OCI-LY1 (cell line): Measurements from ENCODE around the gene CAPZA1.

Source experiments
- H2AFZ ChIP-seq: fragments of 200-600 bp; sonication (generic), shearing (Covaris generic); 2 replicates; pipeline ENCODE4 v1.6.0; 2014; ENCODE audit warnings: antibody characterized with exemption, mild to moderate bottlenecking, low read length
- H3F3A ChIP-seq: fragments of 200-600 bp; sonication (generic), shearing (Covaris generic); 2 replicates; pipeline ENCODE4 v1.6.0; 2014; ENCODE audit warnings: mild to moderate bottlenecking, antibody characterized with exemption, low read length, moderate library complexity; ENCODE audit not compliant: insufficient read depth
- H3K27ac ChIP-seq: fragments of 200-600 bp; sonication (generic); 2 replicates; pipeline ENCODE4 v1.5.1; 2014; ENCODE audit warnings: low read length, mixed run types, mild to moderate bottlenecking, low read depth; ENCODE audit not compliant: poor library complexity, severe bottlenecking
- H3K27me3 ChIP-seq: fragments of 200-600 bp; sonication (generic); 2 replicates; pipeline ENCODE4 v1.6.0; 2014; ENCODE audit warnings: antibody characterized with exemption, mild to moderate bottlenecking, low read length, moderate library complexity; ENCODE audit not compliant: insufficient read depth
- H3K36me3 ChIP-seq: fragments of 200-600 bp; sonication (generic); 2 replicates; pipeline ENCODE4 v1.6.1; 2014; ENCODE audit warnings: mild to moderate bottlenecking, antibody characterized with exemption, low read length, moderate library complexity, mixed read lengths; ENCODE audit not compliant: insufficient read depth
- H3K4me1 ChIP-seq: fragments of 200-600 bp; sonication (generic); 2 replicates; pipeline ENCODE4 v1.5.1; 2014; ENCODE audit warnings: mild to moderate bottlenecking, low read length, moderate library complexity; ENCODE audit not compliant: insufficient read depth, severe bottlenecking
- H3K4me2 ChIP-seq: fragments of 200-600 bp; sonication (generic), shearing (Covaris generic); 2 replicates; pipeline ENCODE4 v1.6.1; 2014; ENCODE audit warnings: low read length
- H3K4me3 ChIP-seq: fragments of 200-600 bp; sonication (generic); 2 replicates; pipeline ENCODE4 v1.5.1; 2014; ENCODE audit warnings: low read length, low read depth, mild to moderate bottlenecking, mixed read lengths; ENCODE audit not compliant: poor library complexity, severe bottlenecking
- H3K79me2 ChIP-seq: fragments of 200-600 bp; shearing (Covaris generic); 2 replicates; pipeline ENCODE4 v1.6.1; 2016; ENCODE audit warnings: mixed run types, low read length, mixed read lengths; ENCODE audit not compliant: insufficient read depth
- H3K9ac ChIP-seq: fragments of 200-600 bp; sonication (generic), shearing (Covaris generic); 2 replicates; pipeline ENCODE4 v1.6.1; 2014; ENCODE audit warnings: mild to moderate bottlenecking, low read length, mixed read lengths
- H3K9me2 ChIP-seq: fragments of 200-600 bp; sonication (generic), shearing (Covaris generic); 2 replicates; pipeline ENCODE4 v1.6.1; 2014; ENCODE audit warnings: low read depth, mild to moderate bottlenecking, low read length, mixed read lengths
- H3K9me3 ChIP-seq: fragments of 200-600 bp; shearing (Covaris generic); 2 replicates; pipeline ENCODE4 v1.6.1; 2014; ENCODE audit warnings: low read length, mixed read lengths
- H4K20me1 ChIP-seq: fragments of 200-600 bp; sonication (generic), shearing (Covaris generic); 2 replicates; pipeline ENCODE4 v1.6.0; 2016; ENCODE audit warnings: mild to moderate bottlenecking, low read length; ENCODE audit not compliant: insufficient read depth
- CTCF ChIP-seq: fragments of 200-600 bp; sonication (generic), shearing (Covaris generic); IDR thresholded peaks from 2 replicates; pipeline ENCODE4 v1.5.1; 2017; ENCODE audit warnings: mild to moderate bottlenecking, antibody characterized with exemption, low read length, moderate library complexity, mixed read lengths
- EZH2 ChIP-seq: fragments of 200-600 bp; sonication (generic), shearing (Covaris generic); IDR thresholded peaks from 2 replicates; pipeline ENCODE4 v1.8.0; 2017; ENCODE audit warnings: borderline replicate concordance, mixed run types, mild to moderate bottlenecking, antibody characterized with exemption, low read length, moderate library complexity, mixed read lengths

Gene CAPZA1

GRCh38 chr1:112718691-112719418 is 99.2 kb downstream of the CAPZA1 start:
- H3K79me2 ChIP-seq: no peaks in the 10 kb centered on the region
- TF ChIP-seq EZH2: no peak
- TF ChIP-seq CTCF: peak; percentile 70
- no peak overlapping the region for H2AFZ ChIP-seq
- peaks cover 19% of the 10 kb centered on the region for H3K4me1 ChIP-seq
- no peaks in the 10 kb centered on the region for H3K9me2 ChIP-seq
- H3K9me3 ChIP-seq: no peaks in the 10 kb centered on the region
- H3K27ac ChIP-seq: no peak overlapping the region
- no peaks in the 10 kb centered on the region for H3K27me3 ChIP-seq
- H3K4me2 ChIP-seq: peak overlapping the region; percentile 41; the same call in 1 of the 2 replicates
- H3F3A ChIP-seq: no peaks in the 10 kb centered on the region
- no peaks in the 10 kb centered on the region for H3K36me3 ChIP-seq
- no peaks in the 10 kb centered on the region for H4K20me1 ChIP-seq
- H3K9ac ChIP-seq: no peak overlapping the region
- H3K4me3 ChIP-seq: no peak overlapping the region

- Histone ChIP-seq H3K27ac (no peak overlapping the region), H2AFZ (no peak overlapping the region), H3F3A (no peaks in the 10 kb centered on the region), H3K9me3 (no peaks in the 10 kb centered on the region), H3K79me2 (no peaks in the 10 kb centered on the region), H3K4me3 (no peak overlapping the region), H3K9me2 (no peaks in the 10 kb centered on the region), H3K27me3 (no peaks in the 10 kb centered on the region), H3K4me2 (no peak overlapping the region), H3K36me3 (no peaks in the 10 kb centered on the region), H3K9ac (no peak overlapping the region), H4K20me1 (no peaks in the 10 kb centered on the region), H3K4me1 (peaks cover 10% of the 10 kb centered on the region)
- TF ChIP-seq EZH2 (no peak), CTCF (no peak)
Measured at GRCh38 chr1:112719706-112720105, 100.1 kb downstream of the CAPZA1 start.

GRCh38 chr1:112720800-112721199 is 101.2 kb downstream of the CAPZA1 start:
- TF ChIP-seq CTCF: no peak
- TF ChIP-seq EZH2: no peak
- H3K27me3 ChIP-seq: no peaks in the 10 kb centered on the region
- no peak overlapping the region for H3K4me2 ChIP-seq

More at GRCh38 chr1:112720800-112721199, 101.2 kb downstream of the CAPZA1 start:
- H3K9me3 ChIP-seq: no peaks in the 10 kb centered on the region
- H3K9ac ChIP-seq: no peak overlapping the region
- H4K20me1 ChIP-seq: no peaks in the 10 kb centered on the region
- no peaks in the 10 kb centered on the region for H3K79me2 ChIP-seq
- H3K9me2 ChIP-seq: no peaks in the 10 kb centered on the region
- no peak overlapping the region for H3K4me3 ChIP-seq
- H3K4me1 ChIP-seq: peaks cover 5% of the 10 kb centered on the region
- H3K36me3 ChIP-seq: no peaks in the 10 kb centered on the region
- H3F3A ChIP-seq: no peaks in the 10 kb centered on the region
- no peak overlapping the region for H2AFZ ChIP-seq
- no peak overlapping the region for H3K27ac ChIP-seq
